Activated CD8-positive, alpha-beta memory T cell treated with anti-CD3 and anti-CD28 coated beads, Interleukin-2, amount 50 U/mL, for 24 hours (primary cell): ENCODE data around the gene FOXC2.

Source experiments
- DNase-seq: peaks from one replicate; pipeline ENCODE4 v3.0.0-alpha.2; 2020; ENCODE audit errors: extremely low read depth

Gene FOXC2

GRCh38 chr16:86556576-86556975 is 10.1 kb upstream of the FOXC2 start:
- no peak for DNase-seq

- no peak for DNase-seq
These were observed 9.0 kb upstream of the FOXC2 start for GRCh38 chr16:86557587-86557986.

- DNase-seq: no peak
These were observed 8.1 kb upstream of the FOXC2 start for GRCh38 chr16:86558355-86559193.

GRCh38 chr16:86559802-86560305 is 6.8 kb upstream of the FOXC2 start:
- DNase-seq: no peak

GRCh38 chr16:86562356-86562755 is 4.3 kb upstream of the FOXC2 start:
- DNase-seq: no peak

- peak; percentile 71 for DNase-seq
These were observed 2.9 kb upstream of the FOXC2 start for GRCh38 chr16:86563469-86564345.

- DNase-seq: no peak
These were observed 1.4 kb upstream of the FOXC2 start for GRCh38 chr16:86565181-86565631.

- no peak for DNase-seq
These were observed 751 bp upstream of the FOXC2 start for GRCh38 chr16:86565644-86566511.

- DNase-seq: no peak
These were observed 504 bp downstream of the FOXC2 start for GRCh38 chr16:86566966-86567700.

GRCh38 chr16:86567701-86568581 is 1.3 kb downstream of the FOXC2 start:
- no peak for DNase-seq

GRCh38 chr16:86568677-86569623 is 2.3 kb downstream of the FOXC2 start:
- DNase-seq: no peak

GRCh38 chr16:86569701-86570447 is 3.2 kb downstream of the FOXC2 start:
- no peak for DNase-seq

GRCh38 chr16:86570558-86571529 is 4.2 kb downstream of the FOXC2 start:
- no peak for DNase-seq

- DNase-seq: no peak
These were observed 4.9 kb downstream of the FOXC2 start for GRCh38 chr16:86571530-86571915.

GRCh38 chr16:86572041-86572521 is 5.5 kb downstream of the FOXC2 start:
- DNase-seq: no peak

- DNase-seq: no peak
These were observed 6.0 kb downstream of the FOXC2 start for GRCh38 chr16:86572606-86573005.

- DNase-seq: no peak
These were observed 6.6 kb downstream of the FOXC2 start for GRCh38 chr16:86573215-86573614.
